ENCODE measurements around the gene OR8S1. TPM values are rescaled to one million over a fixed set of nuclear protein-coding genes. Genes with fewer than 3 reads are reported as not detected.
"Not testable (repeated sequence)": the region's sequence is repeated elsewhere in the genome, so short reads cannot be mapped to it uniquely, and the experiment has no call there.

OR8S1 gene
- total RNA-seq, 1 experiment from 2014 or later = not detected

DNA sequence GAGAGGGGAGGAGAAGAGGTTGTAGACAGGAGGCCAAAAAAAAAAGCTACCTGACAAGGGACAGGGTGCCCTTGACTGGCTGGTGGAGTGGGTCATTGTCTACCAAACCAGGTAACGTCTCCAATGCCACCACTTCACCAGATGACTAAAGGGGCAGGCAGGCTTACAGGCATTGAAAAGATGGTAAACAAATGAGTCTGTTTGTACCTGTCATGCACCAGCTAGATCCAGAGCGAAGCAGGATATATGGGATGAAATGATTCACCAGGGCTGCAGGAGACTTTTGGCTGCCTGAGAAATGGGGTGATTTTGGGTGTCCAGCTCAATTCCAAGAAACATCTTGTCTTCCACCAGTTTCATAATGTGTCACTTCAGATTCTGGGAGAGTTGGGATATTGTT is 39.2 kb upstream of the OR8S1 start:
- ChIA-PET POLR2A (no interaction called here), CTCF (interaction anchor here (0.5 kb wide), 1 partner anchor 137 kb away, joined by 3 read pairs; no protein-coding TSS in a partner anchor)
- no peaks in the 10 kb centered on the region for H3K9me3 Mint-ChIP-seq (ENCODE audit: unreplicated experiment)
- no peaks in the 10 kb centered on the region for H3K4me1 Mint-ChIP-seq (ENCODE audit: low read depth, unreplicated experiment)
- TF ChIP-seq, protein P1, sequence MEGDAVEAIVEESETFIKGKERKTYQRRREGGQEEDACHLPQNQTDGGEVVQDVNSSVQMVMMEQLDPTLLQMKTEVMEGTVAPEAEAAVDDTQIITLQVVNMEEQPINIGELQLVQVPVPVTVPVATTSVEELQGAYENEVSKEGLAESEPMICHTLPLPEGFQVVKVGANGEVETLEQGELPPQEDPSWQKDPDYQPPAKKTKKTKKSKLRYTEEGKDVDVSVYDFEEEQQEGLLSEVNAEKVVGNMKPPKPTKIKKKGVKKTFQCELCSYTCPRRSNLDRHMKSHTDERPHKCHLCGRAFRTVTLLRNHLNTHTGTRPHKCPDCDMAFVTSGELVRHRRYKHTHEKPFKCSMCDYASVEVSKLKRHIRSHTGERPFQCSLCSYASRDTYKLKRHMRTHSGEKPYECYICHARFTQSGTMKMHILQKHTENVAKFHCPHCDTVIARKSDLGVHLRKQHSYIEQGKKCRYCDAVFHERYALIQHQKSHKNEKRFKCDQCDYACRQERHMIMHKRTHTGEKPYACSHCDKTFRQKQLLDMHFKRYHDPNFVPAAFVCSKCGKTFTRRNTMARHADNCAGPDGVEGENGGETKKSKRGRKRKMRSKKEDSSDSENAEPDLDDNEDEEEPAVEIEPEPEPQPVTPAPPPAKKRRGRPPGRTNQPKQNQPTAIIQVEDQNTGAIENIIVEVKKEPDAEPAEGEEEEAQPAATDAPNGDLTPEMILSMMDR (IDR thresholded peaks at IDR 0.05; ENCODE audit: insufficient read depth in 1 of 2, low read depth in 1 of 2, low read length in 1 of 2, severe bottlenecking in 1 of 2, unreplicated experiment in 1 of 2) = no peak
- H3K27ac Mint-ChIP-seq (ENCODE audit: unreplicated experiment) = no peak overlapping the region
- no peaks in the 10 kb centered on the region for H3K36me3 ChIP-seq (ENCODE audit: control insufficient read depth, insufficient read depth, low read length)
- H3K36me3 Mint-ChIP-seq (ENCODE audit: insufficient read depth, unreplicated experiment) = no peaks in the 10 kb centered on the region
- DNase-seq = no peak
- H3K4me1 ChIP-seq = no peaks in the 10 kb centered on the region
- H3K9me3 ChIP-seq = no peaks in the 10 kb centered on the region
- H3K4me3 Mint-ChIP-seq (ENCODE audit: unreplicated experiment) = no peak overlapping the region
- peaks cover 13% of the 10 kb centered on the region for H3K27me3 Mint-ChIP-seq (ENCODE audit: insufficient read depth, unreplicated experiment)
- intact Hi-C loops (cut with micrococcal nuclease; ENCODE audit: unreplicated experiment) = no loop called here
- no peak overlapping the region for H3K4me3 ChIP-seq (ENCODE audit: low read depth, low read length)
- no peaks in the 10 kb centered on the region for H3K27me3 ChIP-seq (replicated peaks; ENCODE audit: control insufficient read depth, insufficient read depth, low read length)
- no TSS peak for BruUV-seq (replicated peaks)

DNA sequence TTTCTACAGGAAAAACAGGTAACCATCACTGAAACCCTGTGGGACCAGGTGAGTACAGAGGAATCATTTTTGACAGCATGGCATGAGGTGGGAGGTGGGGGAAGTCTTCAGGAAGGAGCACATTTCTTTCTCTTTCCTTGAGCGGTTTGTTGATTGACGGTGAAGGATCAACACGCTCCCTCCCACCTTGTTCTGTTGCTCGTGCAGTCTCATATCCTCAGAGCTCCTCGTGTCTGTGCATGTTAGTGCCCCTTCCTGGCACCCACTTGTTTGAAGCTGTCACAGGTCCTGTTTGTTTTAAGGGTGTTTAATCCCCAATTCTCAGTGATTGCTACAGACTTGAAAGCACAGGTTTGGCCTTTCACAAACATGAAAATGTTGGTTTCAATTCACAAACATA is 38.8 kb upstream of the OR8S1 start:
- Histone ChIP-seq H3K4me1 (no peaks in the 10 kb centered on the region), H3K9me3 (no peaks in the 10 kb centered on the region), H3K36me3 (ENCODE audit: control insufficient read depth, insufficient read depth, low read length) (no peaks in the 10 kb centered on the region), H3K4me3 (ENCODE audit: low read depth, low read length) (no peak overlapping the region), H3K27me3 (replicated peaks; ENCODE audit: control insufficient read depth, insufficient read depth, low read length) (no peaks in the 10 kb centered on the region)
- H3K36me3 Mint-ChIP-seq (ENCODE audit: insufficient read depth, unreplicated experiment) = no peaks in the 10 kb centered on the region
- no peak overlapping the region for H3K4me3 Mint-ChIP-seq (ENCODE audit: unreplicated experiment)
- no peak for DNase-seq
- ChIA-PET POLR2A (no interaction called here), CTCF (no interaction called here)
- intact Hi-C loops (cut with micrococcal nuclease; ENCODE audit: unreplicated experiment) = no loop called here
- no peak overlapping the region for H3K27ac Mint-ChIP-seq (ENCODE audit: unreplicated experiment)
- H3K9me3 Mint-ChIP-seq (ENCODE audit: unreplicated experiment) = no peaks in the 10 kb centered on the region
- no TSS peak for BruUV-seq (replicated peaks)
- H3K4me1 Mint-ChIP-seq (ENCODE audit: low read depth, unreplicated experiment) = no peaks in the 10 kb centered on the region
- H3K27me3 Mint-ChIP-seq (ENCODE audit: insufficient read depth, unreplicated experiment) = peaks cover 13% of the 10 kb centered on the region
- TF ChIP-seq, protein P1 (IDR thresholded peaks at IDR 0.05; ENCODE audit: insufficient read depth in 1 of 2, low read depth in 1 of 2, low read length in 1 of 2, severe bottlenecking in 1 of 2, unreplicated experiment in 1 of 2) = no peak

DNA sequence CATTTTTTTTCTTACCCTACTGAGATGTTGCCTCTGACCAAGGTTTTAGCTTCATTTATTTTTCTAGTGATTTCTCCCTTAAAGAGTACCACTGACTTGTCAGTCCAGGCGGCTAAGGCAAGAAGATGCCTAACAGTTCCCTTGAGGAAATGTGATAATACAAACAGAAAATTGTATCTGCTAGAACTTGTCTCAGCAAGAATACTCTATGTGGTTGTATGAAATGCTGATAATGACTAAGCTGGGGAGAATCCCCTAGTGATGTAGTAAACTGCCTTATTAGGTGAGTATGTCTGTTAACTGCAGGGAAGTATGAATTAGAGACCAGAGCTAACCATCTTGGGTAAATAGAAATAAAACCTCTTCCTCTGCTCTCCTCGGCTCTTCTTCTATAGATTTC is 36.4 kb upstream of the OR8S1 start:
- TF ChIP-seq, protein P1 (IDR thresholded peaks at IDR 0.05; ENCODE audit: insufficient read depth in 1 of 2, low read depth in 1 of 2, low read length in 1 of 2, severe bottlenecking in 1 of 2, unreplicated experiment in 1 of 2) = no peak
- H3K36me3 ChIP-seq (ENCODE audit: control insufficient read depth, insufficient read depth, low read length) = no peaks in the 10 kb centered on the region
- ChIA-PET CTCF (interaction anchor here (0.6 kb wide), 1 partner anchor 162 kb away, joined by 3 read pairs; no protein-coding TSS in a partner anchor), POLR2A (no interaction called here)
- Mint-ChIP-seq H3K27me3 (ENCODE audit: insufficient read depth, unreplicated experiment) (peaks cover 12% of the 10 kb centered on the region), H3K4me3 (ENCODE audit: unreplicated experiment) (no peak overlapping the region), H3K9me3 (ENCODE audit: unreplicated experiment) (no peaks in the 10 kb centered on the region), H3K27ac (ENCODE audit: unreplicated experiment) (no peak overlapping the region), H3K36me3 (ENCODE audit: insufficient read depth, unreplicated experiment) (no peaks in the 10 kb centered on the region), H3K4me1 (ENCODE audit: low read depth, unreplicated experiment) (no peaks in the 10 kb centered on the region)
- BruUV-seq (replicated peaks) = no TSS peak
- H3K4me3 ChIP-seq (ENCODE audit: low read depth, low read length) = no peak overlapping the region
- H3K9me3 ChIP-seq = no peaks in the 10 kb centered on the region
- DNase-seq = no peak
- no peaks in the 10 kb centered on the region for H3K27me3 ChIP-seq (replicated peaks; ENCODE audit: control insufficient read depth, insufficient read depth, low read length)
- intact Hi-C loops (cut with micrococcal nuclease; ENCODE audit: unreplicated experiment) = no loop called here
- H3K4me1 ChIP-seq = no peaks in the 10 kb centered on the region

DNA sequence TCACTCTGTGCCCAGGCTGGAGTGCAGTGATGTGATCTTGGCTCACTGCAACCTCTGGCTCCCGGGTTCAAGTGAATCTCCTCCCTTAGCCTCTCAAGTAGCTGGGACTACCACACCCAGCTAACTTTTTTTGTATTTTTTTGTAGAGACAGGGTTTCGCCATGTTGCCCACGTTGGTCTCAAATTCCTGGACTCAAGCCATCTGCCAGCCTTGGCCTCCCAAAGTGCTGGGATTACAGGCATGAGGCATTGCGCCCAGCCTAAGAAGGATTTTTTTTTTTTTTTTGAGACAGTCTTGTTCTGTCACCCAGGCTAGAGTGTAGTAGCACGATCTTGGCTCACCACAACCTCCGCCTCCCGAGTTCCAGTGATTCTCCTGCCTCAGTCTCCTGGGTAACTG is 36.0 kb upstream of the OR8S1 start:
- POLR2A ChIA-PET; H3K36me3 Mint-ChIP-seq (ENCODE audit: insufficient read depth, unreplicated experiment); H3K36me3 ChIP-seq (ENCODE audit: control insufficient read depth, insufficient read depth, low read length); H3K4me1 Mint-ChIP-seq (ENCODE audit: low read depth, unreplicated experiment); H3K4me3 Mint-ChIP-seq (ENCODE audit: unreplicated experiment); H3K4me3 ChIP-seq (ENCODE audit: low read depth, low read length); DNase-seq; H3K9me3 Mint-ChIP-seq (ENCODE audit: unreplicated experiment); H3K27ac Mint-ChIP-seq (ENCODE audit: unreplicated experiment); H3K4me1 ChIP-seq; H3K9me3 ChIP-seq; H3K27me3 ChIP-seq (replicated peaks; ENCODE audit: control insufficient read depth, insufficient read depth, low read length); intact Hi-C loops (cut with micrococcal nuclease; ENCODE audit: unreplicated experiment); BruUV-seq (replicated peaks): not testable (repeated sequence)
- CTCF ChIA-PET = interaction anchor here (0.6 kb wide), 1 partner anchor 163 kb away, joined by 3 read pairs; no protein-coding TSS in a partner anchor
- H3K27me3 Mint-ChIP-seq (ENCODE audit: insufficient read depth, unreplicated experiment) = peaks cover 12% of the 10 kb centered on the region

DNA sequence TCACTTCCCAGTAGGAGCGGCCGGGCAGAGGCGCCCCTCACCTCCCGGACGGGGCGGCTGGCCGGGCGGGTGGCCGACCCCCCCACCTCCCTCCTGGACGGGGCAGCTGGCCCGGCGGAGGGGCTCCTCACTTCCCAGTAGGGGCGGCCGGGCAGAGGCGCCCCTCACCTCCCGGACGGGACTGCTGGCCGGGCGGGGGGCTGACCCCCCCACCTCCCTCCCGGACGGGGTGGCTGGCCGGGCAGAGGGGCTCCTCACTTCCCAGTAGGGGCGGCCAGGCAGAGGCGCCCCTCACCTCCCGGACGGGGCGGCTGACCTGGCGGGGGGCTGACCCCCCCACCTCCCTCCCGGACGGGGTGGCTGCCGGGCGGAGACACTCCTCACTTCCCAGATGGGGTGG is 25.2 kb upstream of the OR8S1 start:
- H3K27me3 ChIP-seq (replicated peaks; ENCODE audit: control insufficient read depth, insufficient read depth, low read length); CTCF ChIA-PET; H3K9me3 ChIP-seq; H3K4me1 Mint-ChIP-seq (ENCODE audit: low read depth, unreplicated experiment); H3K36me3 ChIP-seq (ENCODE audit: control insufficient read depth, insufficient read depth, low read length); H3K4me3 Mint-ChIP-seq (ENCODE audit: unreplicated experiment); H3K36me3 Mint-ChIP-seq (ENCODE audit: insufficient read depth, unreplicated experiment); BruUV-seq (replicated peaks); DNase-seq; H3K27me3 Mint-ChIP-seq (ENCODE audit: insufficient read depth, unreplicated experiment); H3K4me3 ChIP-seq (ENCODE audit: low read depth, low read length); POLR2A ChIA-PET; intact Hi-C loops (cut with micrococcal nuclease; ENCODE audit: unreplicated experiment); H3K27ac Mint-ChIP-seq (ENCODE audit: unreplicated experiment); H3K9me3 Mint-ChIP-seq (ENCODE audit: unreplicated experiment); H3K4me1 ChIP-seq: not testable (repeated sequence)

All from Caco-2 (cell line).